GM12891 (cell line): ENCODE data around the gene BMP8B. TPM values are rescaled to one million over a fixed set of nuclear protein-coding genes. Genes with fewer than 3 reads are reported as not detected.

Source experiments
- DNase-seq: peaks from one replicate; pipeline ENCODE4 v3.0.0; 2011; ENCODE audit warnings: low spot score; ENCODE audit not compliant: insufficient read length
- FAIRE-seq: peaks from 2 replicates; lab custom pipeline; 2011; peaks lifted over from hg19 to GRCh38; lab: Jason Lieb, UNC
- PAX5 ChIP-seq: IDR thresholded peaks from 2 replicates; pipeline ENCODE4 v1.6.1; 2011; ENCODE audit warnings: low read length, moderate library complexity, mild to moderate bottlenecking; ENCODE audit not compliant: insufficient read depth, severe bottlenecking
- POLR2A ChIP-seq: IDR thresholded peaks from 2 replicates; pipeline ENCODE4 v1.6.1; 2011; ENCODE audit warnings: low read depth, low read length, control low read depth
- POLR2AphosphoS5 ChIP-seq: IDR thresholded peaks from 2 replicates; pipeline ENCODE4 v1.6.1; 2011; ENCODE audit warnings: low read depth, low read length, control low read depth
- POU2F2 ChIP-seq: IDR thresholded peaks from 2 replicates; pipeline ENCODE4 v1.6.1; 2011; ENCODE audit warnings: low read depth, mild to moderate bottlenecking, control low read depth, low read length, moderate library complexity
- SPI1 ChIP-seq: IDR thresholded peaks from 2 replicates; pipeline ENCODE4 v1.6.1; 2011; ENCODE audit warnings: low read depth, low read length, control low read depth
- TAF1 ChIP-seq: IDR thresholded peaks from 2 replicates; pipeline ENCODE4 v1.6.1; 2011; ENCODE audit warnings: low read depth, low read length, control low read depth
- polyA plus RNA-seq: library from polyadenylated mRNA; unstranded; fragments of >200 nt; gene quantifications from one replicate; pipeline ENCODE4 v1.2.1, GENCODE V29; 2012; ENCODE audit warnings: low read depth, missing spikeins, inconsistent platforms; ENCODE audit not compliant: missing spikeins

Gene BMP8B
- 0.21 TPM for polyA plus RNA-seq

GRCh38 chr1:39788758-39789570, at the start of gene BMP8B:
TSS of gene BMP8B (minus strand) at chr1:39788865. CDS start at chr1:39788485, 380 bp downstream.
- FAIRE-seq (peak; percentile 93), DNase-seq (peak; percentile 57)
- TF ChIP-seq POLR2A (no peak), SPI1 (no peak), POLR2AphosphoS5 (no peak), TAF1 (no peak), PAX5 (no peak), POU2F2 (no peak)

GRCh38 chr1:39836595-39837110, 48.0 kb upstream of the BMP8B start:
- no peak for TF ChIP-seq POU2F2
- no peak for TF ChIP-seq SPI1
- no peak for TF ChIP-seq TAF1
- TF ChIP-seq PAX5, result no peak
- TF ChIP-seq POLR2A, result no peak
- no peak for FAIRE-seq
- DNase-seq, result no peak

GRCh38 chr1:39835935-39836594, 47.4 kb upstream of the BMP8B start:
- TF ChIP-seq TAF1, result no peak
- TF ChIP-seq POU2F2, result no peak
- TF ChIP-seq POLR2AphosphoS5, result no peak
- no peak for TF ChIP-seq SPI1
- no peak for TF ChIP-seq POLR2A
- TF ChIP-seq PAX5, result no peak
- DNase-seq, result no peak
- FAIRE-seq, result peak; percentile 9

- DNase-seq (no peak), FAIRE-seq (no peak)
- TF ChIP-seq POU2F2 (no peak), POLR2AphosphoS5 (no peak), PAX5 (no peak), POLR2A (no peak), TAF1 (no peak), SPI1 (no peak)
Measured at GRCh38 chr1:39835110-39835509, 46.4 kb upstream of the BMP8B start.

GRCh38 chr1:39833621-39834385, 45.1 kb upstream of the BMP8B start:
- no peak for TF ChIP-seq POLR2AphosphoS5
- TF ChIP-seq TAF1, result no peak
- no peak for TF ChIP-seq PAX5
- TF ChIP-seq POLR2A, result no peak
- no peak for TF ChIP-seq SPI1
- no peak for TF ChIP-seq POU2F2
- no peak for FAIRE-seq
- no peak for DNase-seq

GRCh38 chr1:39833121-39833520, 44.5 kb upstream of the BMP8B start:
- no peak for TF ChIP-seq SPI1
- TF ChIP-seq TAF1, result no peak
- TF ChIP-seq PAX5, result no peak
- TF ChIP-seq POLR2A, result no peak
- TF ChIP-seq POU2F2, result no peak
- TF ChIP-seq POLR2AphosphoS5, result no peak
- no peak for DNase-seq
- no peak for FAIRE-seq

GRCh38 chr1:39832294-39832693, 43.6 kb upstream of the BMP8B start:
- FAIRE-seq (no peak), DNase-seq (no peak)
- TF ChIP-seq POLR2A (no peak), PAX5 (no peak), POLR2AphosphoS5 (no peak), TAF1 (no peak), SPI1 (no peak), POU2F2 (no peak)

GRCh38 chr1:39829791-39830533, 41.3 kb upstream of the BMP8B start:
- FAIRE-seq (no peak), DNase-seq (no peak)
- TF ChIP-seq PAX5 (no peak), POLR2AphosphoS5 (no peak), POU2F2 (no peak), POLR2A (no peak), SPI1 (no peak), TAF1 (no peak)
